ENCODE results near the gene MRPL1. TPM values are rescaled to one million over a fixed set of nuclear protein-coding genes. Genes with fewer than 3 reads are reported as not detected.
A peak's percentile ranks its signal among the peaks of the same experiment; 100 is the strongest.
"Not testable (repeated sequence)": the region's sequence is repeated elsewhere in the genome, so short reads cannot be mapped to it uniquely, and the experiment has no call there.

MRPL1 gene
- total RNA-seq, 1 donor, result 36.7 TPM

DNA sequence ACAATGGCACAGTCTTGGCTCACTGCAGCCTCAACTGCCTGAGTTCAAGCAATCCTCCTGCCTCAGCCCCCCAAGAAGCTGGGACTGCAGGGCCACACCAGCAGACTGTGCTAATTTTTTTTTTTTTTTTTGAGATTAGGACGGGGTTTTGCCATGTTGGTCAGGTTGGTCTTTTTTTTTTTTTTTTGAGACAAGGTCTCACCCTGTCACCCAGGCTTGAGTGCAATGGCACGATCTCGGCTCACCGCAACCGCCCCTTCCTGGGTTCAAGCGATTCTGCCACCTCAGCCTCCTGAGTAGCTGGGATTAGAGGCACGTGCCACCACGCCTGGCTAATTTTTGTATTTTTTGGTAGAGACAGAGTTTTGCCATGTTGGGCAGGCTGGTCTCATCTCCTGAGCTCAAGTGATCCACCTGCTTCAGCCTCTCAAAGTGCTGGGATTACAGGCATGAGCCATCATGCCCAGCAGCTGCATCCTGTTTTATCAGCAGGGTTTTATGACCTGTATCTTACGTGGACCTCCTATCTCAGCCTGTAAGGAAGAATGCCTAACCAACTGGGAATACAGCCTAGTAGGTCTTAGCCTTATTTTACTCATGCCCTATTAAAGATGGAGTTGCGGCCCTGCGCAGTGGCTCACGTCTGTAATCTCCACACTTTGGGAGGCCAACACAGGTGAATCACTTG is 13.2 kb upstream of the MRPL1 start:
- H3K4me3 ChIP-seq (ENCODE audit: low read depth, low read length), result no peak overlapping the region
- DNase-seq (ENCODE audit: low read depth), result no peak
- TF ChIP-seq, protein P1, sequence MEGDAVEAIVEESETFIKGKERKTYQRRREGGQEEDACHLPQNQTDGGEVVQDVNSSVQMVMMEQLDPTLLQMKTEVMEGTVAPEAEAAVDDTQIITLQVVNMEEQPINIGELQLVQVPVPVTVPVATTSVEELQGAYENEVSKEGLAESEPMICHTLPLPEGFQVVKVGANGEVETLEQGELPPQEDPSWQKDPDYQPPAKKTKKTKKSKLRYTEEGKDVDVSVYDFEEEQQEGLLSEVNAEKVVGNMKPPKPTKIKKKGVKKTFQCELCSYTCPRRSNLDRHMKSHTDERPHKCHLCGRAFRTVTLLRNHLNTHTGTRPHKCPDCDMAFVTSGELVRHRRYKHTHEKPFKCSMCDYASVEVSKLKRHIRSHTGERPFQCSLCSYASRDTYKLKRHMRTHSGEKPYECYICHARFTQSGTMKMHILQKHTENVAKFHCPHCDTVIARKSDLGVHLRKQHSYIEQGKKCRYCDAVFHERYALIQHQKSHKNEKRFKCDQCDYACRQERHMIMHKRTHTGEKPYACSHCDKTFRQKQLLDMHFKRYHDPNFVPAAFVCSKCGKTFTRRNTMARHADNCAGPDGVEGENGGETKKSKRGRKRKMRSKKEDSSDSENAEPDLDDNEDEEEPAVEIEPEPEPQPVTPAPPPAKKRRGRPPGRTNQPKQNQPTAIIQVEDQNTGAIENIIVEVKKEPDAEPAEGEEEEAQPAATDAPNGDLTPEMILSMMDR (IDR thresholded peaks at IDR 0.05; ENCODE audit: insufficient read depth, low read length), result no peak

DNA sequence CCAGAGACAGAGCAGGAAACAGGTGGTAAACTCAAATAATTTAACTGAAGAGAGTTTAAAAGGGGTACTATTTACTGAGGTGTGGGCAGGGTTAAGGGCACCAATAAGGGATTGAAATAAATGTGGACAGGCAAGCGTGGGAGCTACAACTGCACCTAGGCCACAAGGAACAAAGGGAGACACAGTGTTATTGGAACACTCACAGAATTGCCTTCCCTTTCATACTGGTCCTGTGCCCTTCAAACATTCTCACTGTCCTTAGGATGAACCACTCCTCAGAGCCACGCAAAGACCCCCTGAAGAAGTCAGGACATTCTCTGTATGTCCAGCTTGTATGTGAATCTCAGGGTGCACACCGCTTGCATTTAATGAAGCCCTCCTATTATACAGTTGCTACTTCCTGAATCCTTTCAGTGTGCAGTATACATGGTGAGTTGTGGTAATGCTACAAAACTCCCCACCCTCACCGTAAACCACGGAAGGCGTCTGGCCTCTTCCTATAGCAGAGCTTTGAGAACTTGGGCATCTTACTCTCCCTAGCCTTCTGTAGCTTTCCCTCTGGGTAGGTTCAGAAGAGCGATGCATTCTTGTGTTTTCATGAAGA is 9.6 kb upstream of the MRPL1 start:
- DNase-seq (ENCODE audit: low read depth), result no peak
- TF ChIP-seq, protein P1 (IDR thresholded peaks at IDR 0.05; ENCODE audit: insufficient read depth, low read length), result no peak

DNA sequence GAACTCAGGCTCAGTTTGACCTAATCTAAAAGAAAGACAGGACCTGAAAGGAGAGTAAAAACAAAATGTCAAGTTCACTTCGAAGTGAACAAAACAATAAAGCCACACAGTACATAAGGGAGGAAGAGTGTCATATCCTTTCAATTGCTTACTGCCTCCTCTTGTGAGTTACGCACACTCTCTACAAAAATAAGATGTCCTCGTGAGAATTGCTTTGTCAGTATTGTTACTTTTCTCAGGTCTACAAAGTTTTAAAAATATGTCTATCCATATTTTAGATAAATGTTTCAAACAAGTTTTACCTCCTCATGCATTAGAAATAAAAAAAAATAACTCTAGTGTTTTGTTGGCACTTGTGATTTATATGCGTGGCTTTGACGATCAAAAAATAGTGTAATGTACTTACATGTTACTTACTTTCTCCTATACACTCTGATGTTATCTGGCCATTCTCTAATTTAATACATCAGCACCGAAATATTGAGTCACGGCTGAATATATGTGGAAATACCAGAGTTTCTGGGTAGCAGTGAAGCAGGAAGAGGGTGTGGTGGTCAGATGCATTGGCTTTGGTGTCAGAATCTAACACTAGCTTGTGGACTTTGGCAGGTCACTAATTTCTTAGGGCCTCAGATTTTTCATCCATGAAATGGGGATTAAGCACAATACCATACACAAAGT is 8.1 kb upstream of the MRPL1 start:
- TF ChIP-seq, protein P1 (IDR thresholded peaks at IDR 0.05; ENCODE audit: insufficient read depth, low read length), result no peak
- DNase-seq (ENCODE audit: low read depth), result no peak
- no peak overlapping the region for H3K4me3 ChIP-seq (ENCODE audit: low read depth, low read length)

More for the DNA sequence above, 9.6 kb upstream of the MRPL1 start:
- H3K4me3 ChIP-seq (ENCODE audit: low read depth, low read length), result no peak overlapping the region

DNA sequence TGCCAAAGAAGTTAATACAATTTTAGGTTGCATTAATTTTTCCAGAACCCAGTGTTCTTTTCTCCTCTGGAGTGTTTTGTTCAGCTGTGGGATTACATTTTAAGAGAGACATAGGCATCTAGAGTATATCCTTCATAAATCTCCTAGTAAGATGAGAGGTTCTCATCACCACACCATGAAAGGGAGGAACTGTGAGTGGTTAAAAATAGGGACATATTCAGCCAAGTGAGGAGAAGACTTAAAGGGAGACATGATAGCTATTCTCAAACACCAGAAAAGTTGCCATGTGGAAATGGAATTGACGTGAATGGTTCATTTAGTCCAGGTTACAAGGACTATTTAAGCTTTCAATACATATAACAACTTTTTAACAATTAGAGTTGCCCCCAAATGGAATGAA is 6.5 kb upstream of the MRPL1 start:
- no peak for DNase-seq (ENCODE audit: low read depth)
- H3K4me3 ChIP-seq (ENCODE audit: low read depth, low read length), result no peak overlapping the region
- TF ChIP-seq, protein P1 (IDR thresholded peaks at IDR 0.05; ENCODE audit: insufficient read depth, low read length), result no peak

DNA sequence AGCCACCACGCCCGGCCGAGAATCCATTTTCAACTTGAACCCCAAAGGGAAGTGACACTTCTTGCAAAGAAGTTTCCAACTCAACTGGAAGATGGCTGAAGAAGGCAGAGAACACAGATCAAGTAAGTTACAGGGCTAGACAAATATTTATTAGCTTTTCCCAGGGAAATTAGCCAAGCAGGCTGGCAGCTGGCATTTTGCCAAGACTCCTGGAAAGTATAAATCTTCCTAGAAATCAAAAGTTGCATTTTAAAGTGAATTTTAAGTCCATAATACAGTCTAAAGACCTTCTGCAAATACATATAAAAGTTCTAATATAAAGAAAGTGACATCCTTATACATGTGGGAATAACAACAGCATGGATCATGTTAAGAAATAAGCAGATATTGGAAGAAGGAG is 3.4 kb upstream of the MRPL1 start:
- TF ChIP-seq, protein P1 (IDR thresholded peaks at IDR 0.05; ENCODE audit: insufficient read depth, low read length), result no peak
- H3K4me3 ChIP-seq (ENCODE audit: low read depth, low read length), result no peak overlapping the region
- DNase-seq (ENCODE audit: low read depth), result no peak

DNA sequence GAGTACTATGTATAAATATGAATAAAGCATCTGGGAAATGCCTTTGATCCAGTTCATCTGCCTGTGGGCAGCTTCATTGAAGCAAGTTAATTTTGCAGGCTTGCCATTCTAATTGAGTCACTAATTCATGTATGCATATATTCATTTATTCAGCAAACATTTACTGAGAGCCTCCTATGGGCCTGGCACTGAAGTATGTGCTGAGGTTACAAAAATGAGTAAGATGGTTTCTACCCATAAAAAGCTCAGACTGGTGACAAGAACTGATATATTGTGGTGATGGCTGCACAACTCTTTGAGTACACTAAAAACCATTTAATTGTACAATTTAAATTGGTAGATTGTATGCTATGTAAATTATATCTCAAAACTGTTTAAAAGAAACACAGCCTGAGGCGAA is 1.1 kb upstream of the MRPL1 start:
- TF ChIP-seq, protein P1 (IDR thresholded peaks at IDR 0.05; ENCODE audit: insufficient read depth, low read length), result no peak
- no peak for DNase-seq (ENCODE audit: low read depth)
- H3K4me3 ChIP-seq (ENCODE audit: low read depth, low read length), result no peak overlapping the region

DNA sequence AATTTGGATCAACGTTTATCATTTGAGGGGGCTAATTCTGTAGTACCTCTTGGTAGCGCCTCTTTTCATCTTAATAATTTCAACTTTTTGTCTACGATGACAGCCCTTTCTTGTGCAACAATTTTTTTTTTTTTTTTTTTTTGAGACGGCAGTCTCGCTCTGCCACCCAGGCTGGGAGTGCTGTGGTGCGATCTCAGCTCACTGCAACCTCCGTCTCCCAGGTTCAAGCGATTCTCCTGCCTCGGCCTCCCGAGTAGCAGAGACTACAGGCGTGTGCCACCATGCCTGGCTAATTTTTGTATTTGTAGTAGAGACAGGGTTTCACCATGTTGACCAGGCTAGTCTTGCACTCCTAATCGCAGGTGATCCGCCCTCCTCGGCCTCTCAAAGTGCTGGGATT is 711 bp downstream of the MRPL1 start:
- peak overlapping the region; percentile 98 for H3K4me3 ChIP-seq (ENCODE audit: low read depth, low read length)
- DNase-seq (ENCODE audit: low read depth), result not testable (repeated sequence)

All from fibroblast of the aortic adventitia (primary cell).